Measurements from ENCODE around the gene DIP2C. TPM values are rescaled to one million over a fixed set of nuclear protein-coding genes. Genes with fewer than 3 reads are reported as not detected.

DIP2C gene
- total RNA-seq, 1 experiment from 2014 or later: 11.4 TPM

GRCh38 chr10:677038-677437, 12.4 kb downstream of the DIP2C start:
- no peak for DNase-seq
- no peaks in the 10 kb centered on the region for H3K9me3 Mint-ChIP-seq (ENCODE audit: unreplicated experiment)
- no TSS peak for BruUV-seq (replicated peaks)
- POLR2A ChIA-PET: no interaction called here
- H3K36me3 Mint-ChIP-seq (ENCODE audit: insufficient read depth, unreplicated experiment): no peaks in the 10 kb centered on the region
- no peaks in the 10 kb centered on the region for H3K27me3 Mint-ChIP-seq (ENCODE audit: insufficient read depth, unreplicated experiment)
- Histone ChIP-seq H3K4me3 (ENCODE audit: low read depth, low read length) (no peak overlapping the region), H3K36me3 (ENCODE audit: control insufficient read depth, insufficient read depth, low read length) (no peaks in the 10 kb centered on the region), H3K9me3 (no peaks in the 10 kb centered on the region), H3K27me3 (replicated peaks; ENCODE audit: control insufficient read depth, insufficient read depth, low read length) (no peaks in the 10 kb centered on the region), H3K4me1 (no peaks in the 10 kb centered on the region)
- no peaks in the 10 kb centered on the region for H3K4me1 Mint-ChIP-seq (ENCODE audit: low read depth, unreplicated experiment)
- TF ChIP-seq CTCF (IDR thresholded peaks at IDR 0.05; ENCODE audit: insufficient read depth in 1 of 2, low read depth in 1 of 2, low read length in 1 of 2, severe bottlenecking in 1 of 2, unreplicated experiment in 1 of 2): no peak
- intact Hi-C loops (cut with micrococcal nuclease; ENCODE audit: unreplicated experiment): no loop called here
- no peak overlapping the region for H3K4me3 Mint-ChIP-seq (ENCODE audit: unreplicated experiment)
- CTCF ChIA-PET: no interaction called here
- H3K27ac Mint-ChIP-seq (ENCODE audit: unreplicated experiment): no peak overlapping the region

DNA sequence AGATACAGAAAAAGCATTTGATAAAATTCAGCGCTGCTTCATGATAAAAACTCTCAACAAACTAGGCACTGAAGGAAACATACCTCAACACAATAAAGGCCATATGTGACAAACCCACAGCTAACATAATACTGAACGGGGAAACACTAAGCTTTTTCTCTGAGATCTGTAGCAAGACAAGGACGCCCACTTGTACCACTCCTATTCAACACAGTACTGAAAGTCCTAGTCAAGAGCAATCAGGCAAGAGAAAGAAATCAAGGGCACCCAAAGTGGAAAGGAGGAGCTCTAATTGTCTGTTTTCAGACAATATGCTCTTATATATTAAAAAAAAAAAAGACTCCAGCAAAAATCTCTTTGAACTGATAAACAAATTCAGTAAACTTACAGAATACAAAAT, 13.3 kb downstream of the DIP2C start:
- CTCF ChIA-PET: no interaction called here
- intact Hi-C loops (cut with micrococcal nuclease; ENCODE audit: unreplicated experiment): no loop called here
- DNase-seq: no peak
- Histone ChIP-seq H3K4me3 (ENCODE audit: low read depth, low read length) (no peak overlapping the region), H3K4me1 (no peaks in the 10 kb centered on the region), H3K36me3 (ENCODE audit: control insufficient read depth, insufficient read depth, low read length) (no peaks in the 10 kb centered on the region), H3K9me3 (no peaks in the 10 kb centered on the region), H3K27me3 (replicated peaks; ENCODE audit: control insufficient read depth, insufficient read depth, low read length) (no peaks in the 10 kb centered on the region)
- BruUV-seq (replicated peaks): no TSS peak
- no peaks in the 10 kb centered on the region for H3K4me1 Mint-ChIP-seq (ENCODE audit: low read depth, unreplicated experiment)
- H3K27me3 Mint-ChIP-seq (ENCODE audit: insufficient read depth, unreplicated experiment): no peaks in the 10 kb centered on the region
- POLR2A ChIA-PET: no interaction called here
- H3K4me3 Mint-ChIP-seq (ENCODE audit: unreplicated experiment): no peak overlapping the region
- H3K9me3 Mint-ChIP-seq (ENCODE audit: unreplicated experiment): no peaks in the 10 kb centered on the region
- no peaks in the 10 kb centered on the region for H3K36me3 Mint-ChIP-seq (ENCODE audit: insufficient read depth, unreplicated experiment)
- TF ChIP-seq CTCF (IDR thresholded peaks at IDR 0.05; ENCODE audit: insufficient read depth in 1 of 2, low read depth in 1 of 2, low read length in 1 of 2, severe bottlenecking in 1 of 2, unreplicated experiment in 1 of 2): no peak
- H3K27ac Mint-ChIP-seq (ENCODE audit: unreplicated experiment): no peak overlapping the region

DNA sequence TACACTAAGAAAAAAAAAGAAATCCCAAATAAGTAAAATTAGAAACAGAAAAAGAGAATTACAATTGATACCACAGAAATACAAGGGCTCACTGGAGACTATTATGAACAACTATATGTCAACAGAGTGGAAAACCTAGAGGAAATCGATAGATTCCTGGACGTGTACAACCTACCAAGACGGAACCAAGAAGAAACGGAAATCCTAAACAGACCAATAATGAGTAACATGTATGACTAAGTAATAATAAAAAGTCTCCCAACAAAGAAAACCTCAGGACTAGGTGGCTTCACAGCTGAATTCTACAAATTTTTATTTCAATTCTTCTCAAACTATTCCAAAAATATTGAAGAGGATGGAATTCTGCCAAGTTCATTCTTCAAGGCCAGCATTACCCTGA, 13.9 kb downstream of the DIP2C start:
- no peak for DNase-seq
- CTCF ChIA-PET: no interaction called here
- Mint-ChIP-seq H3K4me3 (ENCODE audit: unreplicated experiment) (no peak overlapping the region), H3K4me1 (ENCODE audit: low read depth, unreplicated experiment) (no peaks in the 10 kb centered on the region), H3K27me3 (ENCODE audit: insufficient read depth, unreplicated experiment) (no peaks in the 10 kb centered on the region), H3K9me3 (ENCODE audit: unreplicated experiment) (no peaks in the 10 kb centered on the region), H3K36me3 (ENCODE audit: insufficient read depth, unreplicated experiment) (no peaks in the 10 kb centered on the region), H3K27ac (ENCODE audit: unreplicated experiment) (no peak overlapping the region)
- TF ChIP-seq CTCF (IDR thresholded peaks at IDR 0.05; ENCODE audit: insufficient read depth in 1 of 2, low read depth in 1 of 2, low read length in 1 of 2, severe bottlenecking in 1 of 2, unreplicated experiment in 1 of 2): no peak
- no peaks in the 10 kb centered on the region for H3K27me3 ChIP-seq (replicated peaks; ENCODE audit: control insufficient read depth, insufficient read depth, low read length)
- BruUV-seq (replicated peaks): no TSS peak
- POLR2A ChIA-PET: no interaction called here
- no peaks in the 10 kb centered on the region for H3K36me3 ChIP-seq (ENCODE audit: control insufficient read depth, insufficient read depth, low read length)
- intact Hi-C loops (cut with micrococcal nuclease; ENCODE audit: unreplicated experiment): no loop called here
- H3K9me3 ChIP-seq: no peaks in the 10 kb centered on the region
- H3K4me3 ChIP-seq (ENCODE audit: low read depth, low read length): no peak overlapping the region
- no peaks in the 10 kb centered on the region for H3K4me1 ChIP-seq
